Smooth muscle cell of bladder (primary cell): ENCODE measurements around the gene PWWP2B. TPM values are rescaled to one million over a fixed set of nuclear protein-coding genes. Genes with fewer than 3 reads are reported as not detected.

Source experiments
- total RNA-seq: library from RNA; depleted of rRNA; stranded (reverse); fragments of >200 nt; gene quantifications from 2 replicates; pipeline ENCODE4 v1.2.3, GENCODE V29; 2014

The PWWP2B gene
- 6.4 and 8.3 TPM in 2 replicates for total RNA-seq

GRCh38 chr10:132397036-132397541, at the start of gene PWWP2B:
Gene PWWP2B (plus strand): TSS chr10:132397200. CDS start chr10:132397227, 27 bp downstream.

Other genes starting within 250 kb of the PWWP2B start
- gene DPYSL4, start 210.3 kb upstream of the PWWP2B start, total RNA-seq = 1.6 and 11.0 TPM in 2 replicates
- 13.1 and 14.9 TPM in 2 replicates for gene STK32C, start 89.2 kb upstream of the PWWP2B start, total RNA-seq
- gene LRRC27, start 65.0 kb upstream of the PWWP2B start, total RNA-seq = 14.6 and 17.2 TPM in 2 replicates
- 35.4 and 44.9 TPM in 2 replicates for gene INPP5A, start 140.6 kb downstream of the PWWP2B start, total RNA-seq